Kidney epithelial cell (primary cell): ENCODE data around the gene MAST2. TPM values are rescaled to one million over a fixed set of nuclear protein-coding genes. Genes with fewer than 3 reads are reported as not detected.
A peak's percentile ranks its signal among the peaks of the same experiment; 100 is the strongest.
"Not testable (repeated sequence)": the region's sequence is repeated elsewhere in the genome, so short reads cannot be mapped to it uniquely, and the experiment has no call there.

ENCODE experiments used
- DNase-seq: peaks from one replicate; pipeline ENCODE4 v3.0.0-alpha.2; 2010; ENCODE audit warnings: low read depth
- H3K27me3 ChIP-seq: 2 replicates; pipeline ENCODE4 v1.6.0; 2011; ENCODE audit warnings: low read length; ENCODE audit not compliant: control insufficient read depth, insufficient read depth
- H3K36me3 ChIP-seq: 2 replicates; pipeline ENCODE4 v1.5.1; 2011; ENCODE audit warnings: low read length; ENCODE audit not compliant: control insufficient read depth, insufficient read depth
- H3K4me3 ChIP-seq: 2 replicates; pipeline ENCODE4 v1.5.1; 2011; ENCODE audit warnings: low read depth, mild to moderate bottlenecking, control low read depth, low read length
- total RNA-seq: library from RNA; depleted of rRNA; stranded (reverse); fragments of >200 nt; gene quantifications from 2 replicates; pipeline ENCODE4 v1.2.3, GENCODE V29; 2015
- TF ChIP-seq, protein P1 (sequence below): IDR thresholded peaks from 2 replicates; pipeline ENCODE4 v1.5.1; 2011; ENCODE audit warnings: mild to moderate bottlenecking, moderate library complexity, low read length, control low read depth, inconsistent platforms; ENCODE audit not compliant: insufficient read depth, poor library complexity, severe bottlenecking

MAST2 gene
- total RNA-seq, 1 donor from 2014 or later: 26.6 TPM

DNA sequence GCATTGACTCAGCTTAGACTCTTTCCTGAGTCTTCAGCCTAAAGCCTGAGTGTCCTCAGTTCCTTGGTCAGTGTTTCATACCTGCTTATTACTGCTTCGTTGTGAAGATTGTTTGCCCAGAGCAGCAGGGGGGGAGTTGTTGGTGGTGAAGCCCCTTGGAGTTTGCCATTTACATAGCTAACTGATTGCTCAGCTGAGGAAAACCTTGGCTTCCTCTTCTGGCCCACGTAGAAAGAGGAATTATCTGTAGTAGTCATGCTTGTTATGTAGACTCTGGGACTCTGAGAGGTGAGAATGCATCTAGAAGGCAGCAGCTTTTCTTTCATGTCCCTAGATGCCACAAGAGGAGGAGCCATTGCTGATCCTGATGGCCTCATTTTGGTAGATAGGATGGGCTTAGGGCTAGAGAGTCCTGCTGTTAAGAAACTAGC, 125.9 kb downstream of the MAST2 start:
- TF ChIP-seq, protein P1, sequence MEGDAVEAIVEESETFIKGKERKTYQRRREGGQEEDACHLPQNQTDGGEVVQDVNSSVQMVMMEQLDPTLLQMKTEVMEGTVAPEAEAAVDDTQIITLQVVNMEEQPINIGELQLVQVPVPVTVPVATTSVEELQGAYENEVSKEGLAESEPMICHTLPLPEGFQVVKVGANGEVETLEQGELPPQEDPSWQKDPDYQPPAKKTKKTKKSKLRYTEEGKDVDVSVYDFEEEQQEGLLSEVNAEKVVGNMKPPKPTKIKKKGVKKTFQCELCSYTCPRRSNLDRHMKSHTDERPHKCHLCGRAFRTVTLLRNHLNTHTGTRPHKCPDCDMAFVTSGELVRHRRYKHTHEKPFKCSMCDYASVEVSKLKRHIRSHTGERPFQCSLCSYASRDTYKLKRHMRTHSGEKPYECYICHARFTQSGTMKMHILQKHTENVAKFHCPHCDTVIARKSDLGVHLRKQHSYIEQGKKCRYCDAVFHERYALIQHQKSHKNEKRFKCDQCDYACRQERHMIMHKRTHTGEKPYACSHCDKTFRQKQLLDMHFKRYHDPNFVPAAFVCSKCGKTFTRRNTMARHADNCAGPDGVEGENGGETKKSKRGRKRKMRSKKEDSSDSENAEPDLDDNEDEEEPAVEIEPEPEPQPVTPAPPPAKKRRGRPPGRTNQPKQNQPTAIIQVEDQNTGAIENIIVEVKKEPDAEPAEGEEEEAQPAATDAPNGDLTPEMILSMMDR: no peak
- Histone ChIP-seq H3K36me3 (no peaks in the 10 kb centered on the region), H3K27me3 (no peaks in the 10 kb centered on the region), H3K4me3 (no peak overlapping the region)
- peak; percentile 87 for DNase-seq

DNA sequence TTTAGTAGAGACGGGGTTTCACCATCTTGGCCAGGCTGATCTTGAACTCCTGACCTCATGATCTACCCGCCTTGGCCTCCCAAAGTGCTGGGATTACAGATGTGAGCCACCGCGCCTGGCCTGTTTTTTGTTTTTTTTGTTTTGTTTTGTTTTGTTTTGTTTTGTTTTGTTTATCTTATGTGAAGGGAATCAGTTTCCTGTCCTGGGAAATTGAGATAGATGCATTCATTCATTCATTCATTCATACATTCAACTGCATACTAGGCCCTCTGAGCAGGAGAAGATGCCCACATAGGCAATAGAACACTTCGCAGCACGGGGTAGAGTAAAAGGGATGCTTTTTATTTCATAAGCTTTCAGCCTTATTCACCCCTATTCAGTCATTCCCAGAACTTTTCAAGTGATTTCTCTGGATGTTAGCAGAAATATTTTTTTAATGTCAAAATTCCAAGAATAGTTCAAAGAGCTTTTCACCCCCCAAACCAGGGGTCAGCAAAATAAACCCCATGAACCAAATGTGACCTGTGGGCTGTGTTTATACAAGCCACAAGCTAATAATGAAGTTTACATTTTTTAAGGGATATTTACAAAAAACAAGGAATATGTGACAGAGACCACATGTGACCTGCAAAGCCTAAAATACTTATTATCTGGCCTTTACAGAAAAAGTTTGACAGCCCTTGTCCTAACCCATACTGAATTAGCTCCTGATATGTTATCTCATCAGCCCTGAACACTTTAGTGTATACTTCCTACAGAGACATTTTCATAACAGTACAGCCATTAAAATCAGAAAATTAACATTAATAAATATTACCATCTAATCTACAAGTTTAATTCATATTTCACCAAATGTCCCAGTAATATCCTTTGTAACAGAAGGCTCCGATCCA, 127.1 kb downstream of the MAST2 start:
- DNase-seq: no peak
- no peaks in the 10 kb centered on the region for H3K36me3 ChIP-seq
- no peak overlapping the region for H3K4me3 ChIP-seq
- H3K27me3 ChIP-seq: no peaks in the 10 kb centered on the region
- TF ChIP-seq, protein P1: no peak

DNA sequence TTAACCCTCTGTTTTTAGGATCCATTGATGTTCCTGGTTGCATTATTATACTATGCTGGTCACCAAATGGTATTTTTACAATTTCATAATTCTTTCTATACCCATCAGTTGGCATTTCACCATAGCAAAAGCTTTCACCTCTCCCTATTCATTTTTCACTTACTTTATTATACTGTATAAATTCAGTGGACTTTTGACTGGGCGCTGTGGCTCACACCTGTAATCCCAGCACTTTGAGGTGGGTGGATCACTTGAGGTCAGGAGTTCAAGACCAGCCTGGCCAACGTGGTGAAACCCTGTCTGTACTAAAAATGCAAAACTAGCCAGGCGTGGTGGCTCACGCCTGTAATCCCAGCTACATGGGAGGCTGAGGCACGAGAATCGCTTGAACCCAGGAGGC, 128.8 kb downstream of the MAST2 start:
- DNase-seq, H3K4me3 ChIP-seq, H3K27me3 ChIP-seq, H3K36me3 ChIP-seq: not testable (repeated sequence)

DNA sequence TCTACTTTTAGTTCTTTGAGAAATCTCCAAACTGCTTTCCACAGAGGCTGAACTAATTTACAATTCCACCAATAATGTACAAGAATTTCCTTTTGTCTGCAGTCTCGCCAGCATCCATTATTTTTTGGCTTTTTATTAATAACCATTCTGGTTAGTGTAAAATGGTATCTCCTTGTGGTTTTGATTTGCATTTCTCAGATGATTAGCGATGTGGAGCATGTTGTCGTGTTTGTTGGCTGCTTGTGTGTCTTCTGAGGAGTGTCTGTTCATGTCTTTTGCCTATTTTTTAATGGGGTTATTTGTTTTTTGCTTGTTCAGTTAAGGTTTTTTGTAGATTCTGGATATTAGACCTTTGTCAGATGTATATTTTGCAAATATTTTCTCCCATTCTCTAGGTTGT, 131.5 kb downstream of the MAST2 start:
- TF ChIP-seq, protein P1: no peak
- H3K27me3 ChIP-seq: no peaks in the 10 kb centered on the region
- H3K4me3 ChIP-seq: no peak overlapping the region
- H3K36me3 ChIP-seq: no peaks in the 10 kb centered on the region
- DNase-seq: no peak

DNA sequence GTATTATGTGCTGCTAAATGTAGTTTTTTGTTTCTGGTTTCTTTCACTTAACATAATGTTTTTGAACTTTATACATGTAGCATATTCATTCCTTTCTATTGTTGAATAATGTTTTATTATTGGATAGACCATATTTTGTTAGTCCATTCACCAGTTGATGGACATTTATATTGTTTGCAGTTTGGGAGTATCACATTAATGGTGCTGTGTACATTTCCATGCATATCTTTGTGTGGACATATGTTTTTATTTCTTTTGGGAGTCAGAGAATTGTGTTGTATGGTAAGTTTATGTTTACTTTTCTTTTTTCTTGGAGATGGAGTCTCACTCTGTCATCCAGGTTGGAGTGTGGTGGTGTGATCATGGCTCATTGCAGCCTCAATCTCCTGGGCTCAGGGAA, 134.6 kb downstream of the MAST2 start:
- Histone ChIP-seq H3K36me3 (no peaks in the 10 kb centered on the region), H3K27me3 (no peaks in the 10 kb centered on the region), H3K4me3 (no peak overlapping the region)
- TF ChIP-seq, protein P1: no peak
- no peak for DNase-seq

DNA sequence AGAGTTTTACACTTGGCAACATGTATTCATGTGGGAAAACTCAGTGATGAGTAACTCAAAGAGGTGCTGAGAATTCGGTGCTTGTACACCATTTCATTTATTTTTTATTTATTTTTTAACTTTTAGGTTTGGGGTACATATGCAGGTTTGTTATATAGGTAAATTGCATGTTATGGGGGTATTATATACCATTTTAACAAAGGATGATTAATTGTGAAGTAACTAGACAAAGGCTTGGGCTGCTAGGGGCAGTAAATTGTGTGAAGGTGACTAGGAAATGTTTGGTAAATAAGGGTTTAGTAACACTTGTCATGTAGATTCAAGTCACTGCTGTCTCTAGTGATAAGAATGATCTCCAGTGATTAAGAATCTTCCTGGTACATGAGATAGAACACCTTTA, 139.0 kb downstream of the MAST2 start:
- no peaks in the 10 kb centered on the region for H3K27me3 ChIP-seq
- DNase-seq: no peak
- H3K36me3 ChIP-seq: no peaks in the 10 kb centered on the region
- no peak overlapping the region for H3K4me3 ChIP-seq
- TF ChIP-seq, protein P1: no peak
